ENCODE data around the gene MSRB1.

Gene MSRB1

DNA sequence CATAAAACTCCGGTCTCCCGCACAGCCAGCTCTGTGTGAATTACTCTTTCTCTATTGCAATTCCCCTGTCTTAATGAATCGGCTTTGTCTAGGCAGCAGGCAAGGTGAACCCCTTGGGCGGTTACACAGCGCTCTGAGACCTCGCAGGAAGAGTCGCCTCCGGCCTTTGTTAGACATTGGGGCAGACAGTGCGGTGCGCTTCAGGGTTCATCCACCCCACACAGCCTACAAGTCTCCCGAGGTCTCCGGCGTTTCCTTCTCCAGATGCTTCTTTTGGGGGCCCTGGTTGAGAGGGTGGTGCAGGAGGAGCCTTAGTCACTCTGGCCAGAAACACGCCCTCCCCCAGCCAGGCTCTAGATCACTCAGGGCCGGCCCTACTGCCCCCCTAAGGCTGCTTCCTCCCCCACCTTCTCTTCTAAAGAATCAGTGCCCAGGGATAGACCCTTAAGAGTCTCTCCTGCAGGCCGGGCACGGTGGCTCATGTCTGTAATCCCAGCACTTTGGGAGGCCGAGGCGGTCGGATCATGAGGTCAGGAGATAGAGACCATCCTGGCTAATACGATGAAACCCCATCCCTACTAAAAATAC lies 1.7 kb upstream of the MSRB1 start:
- TF ChIP-seq, protein P1, sequence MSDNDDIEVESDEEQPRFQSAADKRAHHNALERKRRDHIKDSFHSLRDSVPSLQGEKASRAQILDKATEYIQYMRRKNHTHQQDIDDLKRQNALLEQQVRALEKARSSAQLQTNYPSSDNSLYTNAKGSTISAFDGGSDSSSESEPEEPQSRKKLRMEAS (IDR thresholded peaks at IDR 0.05) = no peak
- TF ChIP-seq EGR1 (IDR thresholded peaks at IDR 0.05) = no peak

DNA sequence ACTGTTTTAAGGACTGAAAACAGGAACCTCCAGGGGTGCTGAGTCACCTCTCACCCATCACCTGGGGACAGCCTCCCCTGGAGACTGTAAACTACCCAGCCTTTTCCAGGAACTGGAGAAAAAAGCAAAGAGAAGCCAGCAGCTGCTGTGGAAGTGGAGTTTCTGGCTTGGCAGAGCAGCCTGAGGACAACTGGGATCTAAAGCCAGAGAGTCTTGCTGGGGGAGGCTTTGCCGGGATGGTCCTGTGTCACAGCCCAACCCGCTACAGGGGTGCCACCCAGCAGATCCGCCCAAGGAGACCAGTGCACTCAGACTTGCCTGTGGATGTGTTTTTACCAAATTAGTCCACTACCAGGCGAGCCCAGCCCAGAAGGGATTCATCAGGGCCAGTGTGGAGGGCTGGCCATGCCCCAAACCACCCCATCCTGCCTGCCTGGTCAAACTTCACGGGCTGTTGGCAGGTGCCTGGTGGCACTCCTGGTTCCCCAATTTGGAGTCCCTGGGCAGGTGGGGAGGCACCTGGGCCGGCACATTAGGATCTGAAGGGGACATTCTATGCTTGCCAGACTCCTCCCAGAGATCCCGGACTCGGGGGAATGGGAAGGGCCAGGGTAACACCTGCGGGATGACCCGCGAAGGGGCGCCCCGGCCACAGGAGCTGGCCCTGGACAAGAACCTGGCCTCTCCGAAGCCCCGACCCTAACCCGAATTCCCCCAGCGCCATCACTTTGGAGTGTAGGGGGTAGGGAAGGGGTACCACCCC lies 771 bp downstream of the MSRB1 start:
- TF ChIP-seq, protein P2, sequence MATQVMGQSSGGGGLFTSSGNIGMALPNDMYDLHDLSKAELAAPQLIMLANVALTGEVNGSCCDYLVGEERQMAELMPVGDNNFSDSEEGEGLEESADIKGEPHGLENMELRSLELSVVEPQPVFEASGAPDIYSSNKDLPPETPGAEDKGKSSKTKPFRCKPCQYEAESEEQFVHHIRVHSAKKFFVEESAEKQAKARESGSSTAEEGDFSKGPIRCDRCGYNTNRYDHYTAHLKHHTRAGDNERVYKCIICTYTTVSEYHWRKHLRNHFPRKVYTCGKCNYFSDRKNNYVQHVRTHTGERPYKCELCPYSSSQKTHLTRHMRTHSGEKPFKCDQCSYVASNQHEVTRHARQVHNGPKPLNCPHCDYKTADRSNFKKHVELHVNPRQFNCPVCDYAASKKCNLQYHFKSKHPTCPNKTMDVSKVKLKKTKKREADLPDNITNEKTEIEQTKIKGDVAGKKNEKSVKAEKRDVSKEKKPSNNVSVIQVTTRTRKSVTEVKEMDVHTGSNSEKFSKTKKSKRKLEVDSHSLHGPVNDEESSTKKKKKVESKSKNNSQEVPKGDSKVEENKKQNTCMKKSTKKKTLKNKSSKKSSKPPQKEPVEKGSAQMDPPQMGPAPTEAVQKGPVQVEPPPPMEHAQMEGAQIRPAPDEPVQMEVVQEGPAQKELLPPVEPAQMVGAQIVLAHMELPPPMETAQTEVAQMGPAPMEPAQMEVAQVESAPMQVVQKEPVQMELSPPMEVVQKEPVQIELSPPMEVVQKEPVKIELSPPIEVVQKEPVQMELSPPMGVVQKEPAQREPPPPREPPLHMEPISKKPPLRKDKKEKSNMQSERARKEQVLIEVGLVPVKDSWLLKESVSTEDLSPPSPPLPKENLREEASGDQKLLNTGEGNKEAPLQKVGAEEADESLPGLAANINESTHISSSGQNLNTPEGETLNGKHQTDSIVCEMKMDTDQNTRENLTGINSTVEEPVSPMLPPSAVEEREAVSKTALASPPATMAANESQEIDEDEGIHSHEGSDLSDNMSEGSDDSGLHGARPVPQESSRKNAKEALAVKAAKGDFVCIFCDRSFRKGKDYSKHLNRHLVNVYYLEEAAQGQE (IDR thresholded peaks at IDR 0.05; ENCODE audit: low read depth) = no peak
- peak; percentile 26; the same call in 1 of the 2 replicates for TF ChIP-seq ZBTB7A (IDR thresholded peaks at IDR 0.05; ENCODE audit: low read depth)

DNA sequence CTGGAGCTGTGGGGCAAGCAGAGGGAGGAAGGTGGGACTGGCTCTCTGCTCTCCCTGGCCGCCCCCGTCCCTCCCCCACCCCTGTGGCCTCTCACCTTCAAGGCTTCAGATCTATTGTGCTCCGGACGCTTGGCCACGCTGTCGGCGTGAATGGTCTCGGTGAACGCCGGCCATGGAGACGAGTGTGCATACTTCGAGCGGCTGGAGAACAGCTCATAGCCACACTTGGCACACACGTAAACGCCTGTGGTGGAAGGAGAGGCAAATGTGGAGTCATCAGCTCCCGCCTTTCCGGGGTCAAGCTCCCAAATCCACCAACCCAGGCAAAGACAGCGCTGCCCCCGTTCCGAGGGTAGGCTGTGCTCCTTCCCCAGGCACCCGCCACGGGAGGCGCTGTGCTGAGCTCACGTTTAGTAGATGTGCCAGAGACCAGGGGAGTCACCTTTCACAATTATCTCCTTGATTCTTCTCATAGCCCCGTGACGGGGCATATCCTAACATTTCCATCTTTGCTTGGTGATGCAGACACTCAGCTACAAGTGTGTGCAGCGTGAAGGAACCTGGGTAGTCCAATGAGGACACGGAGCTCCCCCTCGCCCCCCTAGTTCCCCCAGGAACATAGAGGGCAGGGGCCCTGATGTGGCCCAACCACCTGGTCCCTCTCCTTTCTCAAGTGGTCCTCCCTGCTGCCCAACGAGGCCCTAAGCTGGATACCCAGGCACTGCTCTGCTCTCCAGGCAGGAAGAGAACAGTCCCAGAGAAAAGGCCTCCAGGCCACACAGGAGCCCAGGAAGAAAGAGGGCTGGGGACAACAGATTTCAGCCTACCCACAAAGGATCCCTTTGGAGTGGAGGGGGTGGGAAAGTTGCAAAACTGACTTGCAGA lies 1.6 kb downstream of the MSRB1 start:
- no peak for TF ChIP-seq NFIC (IDR thresholded peaks at IDR 0.05)
- TF ChIP-seq, protein P2 (IDR thresholded peaks at IDR 0.05; ENCODE audit: low read depth) = no peak
- TF ChIP-seq TEAD4 (IDR thresholded peaks at IDR 0.05) = no peak
- TF ChIP-seq RAD21 (IDR thresholded peaks at IDR 0.05; ENCODE audit: low read depth) = no peak
- TF ChIP-seq EGR1 (IDR thresholded peaks at IDR 0.05) = no peak
- TF ChIP-seq, protein P1 (IDR thresholded peaks at IDR 0.05) = no peak
- no peak for TF ChIP-seq ZBTB7A (IDR thresholded peaks at IDR 0.05; ENCODE audit: low read depth)
- TF ChIP-seq TAF1 (IDR thresholded peaks at IDR 0.05; ENCODE audit: low read depth) = no peak
- TF ChIP-seq CEBPB (IDR thresholded peaks at IDR 0.05) = no peak
- no peak for TF ChIP-seq CREB1 (IDR thresholded peaks at IDR 0.05; ENCODE audit: low read depth)
- no peak for TF ChIP-seq FOXM1 (IDR thresholded peaks at IDR 0.05; ENCODE audit: borderline replicate concordance, low read depth)
- TF ChIP-seq EP300 (IDR thresholded peaks at IDR 0.05; ENCODE audit: borderline replicate concordance) = no peak
- no peak for TF ChIP-seq YY1 (IDR thresholded peaks at IDR 0.05; ENCODE audit: low read depth)
- TF ChIP-seq TCF12 (IDR thresholded peaks at IDR 0.05; ENCODE audit: low read depth) = no peak
- TF ChIP-seq, protein P3, sequence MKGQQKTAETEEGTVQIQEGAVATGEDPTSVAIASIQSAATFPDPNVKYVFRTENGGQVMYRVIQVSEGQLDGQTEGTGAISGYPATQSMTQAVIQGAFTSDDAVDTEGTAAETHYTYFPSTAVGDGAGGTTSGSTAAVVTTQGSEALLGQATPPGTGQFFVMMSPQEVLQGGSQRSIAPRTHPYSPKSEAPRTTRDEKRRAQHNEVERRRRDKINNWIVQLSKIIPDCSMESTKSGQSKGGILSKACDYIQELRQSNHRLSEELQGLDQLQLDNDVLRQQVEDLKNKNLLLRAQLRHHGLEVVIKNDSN (IDR thresholded peaks at IDR 0.05) = no peak

DNA sequence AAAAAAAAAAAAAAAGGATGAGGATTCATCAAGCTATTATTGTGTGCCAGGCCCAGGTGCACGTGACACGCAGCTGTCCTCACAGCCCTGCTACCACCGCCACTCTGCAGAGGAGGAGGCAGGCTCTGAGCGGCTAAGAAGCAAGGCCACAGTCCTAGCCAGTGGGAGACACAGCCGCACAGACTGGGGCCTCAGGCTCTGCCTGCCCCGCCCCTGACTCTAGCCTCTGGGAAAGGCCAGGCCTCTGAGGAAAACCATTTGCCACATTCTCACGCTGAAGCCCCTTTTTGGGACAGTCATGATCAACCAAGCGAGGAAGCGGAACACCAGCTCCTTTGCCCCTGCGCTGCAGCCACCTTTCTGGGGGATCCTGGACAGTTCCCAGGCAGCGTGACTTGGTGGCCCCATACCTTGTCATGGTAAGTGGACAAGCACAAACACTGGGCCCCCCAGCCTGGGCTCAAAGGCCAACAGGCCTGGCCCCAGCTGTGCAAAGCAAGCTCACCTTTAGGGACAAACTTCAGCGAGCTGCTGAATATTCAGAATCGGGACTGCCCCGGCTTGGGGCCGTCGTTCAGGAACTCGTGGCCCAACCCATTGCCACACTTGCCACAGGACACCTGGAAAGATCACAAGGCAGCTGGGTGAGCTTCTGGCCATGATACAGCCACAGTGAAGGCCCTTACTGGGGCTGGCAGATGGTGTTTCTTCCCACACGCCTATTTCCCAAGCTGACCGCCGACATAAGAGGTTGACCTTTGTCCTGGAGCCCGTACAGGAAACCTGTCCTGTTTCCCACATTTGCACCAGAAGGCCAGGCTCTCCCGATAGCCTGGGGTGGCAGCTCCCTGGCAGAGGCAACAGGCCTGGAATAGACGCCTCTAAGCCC lies 2.5 kb downstream of the MSRB1 start:
- TF ChIP-seq EGR1 (IDR thresholded peaks at IDR 0.05) = no peak
- TF ChIP-seq, protein P2 (IDR thresholded peaks at IDR 0.05; ENCODE audit: low read depth) = no peak
- no peak for TF ChIP-seq ZBTB7A (IDR thresholded peaks at IDR 0.05; ENCODE audit: low read depth)
- no peak for TF ChIP-seq CEBPB (IDR thresholded peaks at IDR 0.05)
- no peak for TF ChIP-seq CREB1 (IDR thresholded peaks at IDR 0.05; ENCODE audit: low read depth)
- TF ChIP-seq RAD21 (IDR thresholded peaks at IDR 0.05; ENCODE audit: low read depth) = no peak
- TF ChIP-seq NFIC (IDR thresholded peaks at IDR 0.05) = no peak
- TF ChIP-seq YY1 (IDR thresholded peaks at IDR 0.05; ENCODE audit: low read depth) = no peak
- no peak for TF ChIP-seq EP300 (IDR thresholded peaks at IDR 0.05; ENCODE audit: borderline replicate concordance)
- no peak for TF ChIP-seq TAF1 (IDR thresholded peaks at IDR 0.05; ENCODE audit: low read depth)
- TF ChIP-seq, protein P1 (IDR thresholded peaks at IDR 0.05) = no peak
- TF ChIP-seq FOXM1 (IDR thresholded peaks at IDR 0.05; ENCODE audit: borderline replicate concordance, low read depth) = no peak
- TF ChIP-seq, protein P3 (IDR thresholded peaks at IDR 0.05) = no peak
- no peak for TF ChIP-seq TCF12 (IDR thresholded peaks at IDR 0.05; ENCODE audit: low read depth)
- no peak for TF ChIP-seq TEAD4 (IDR thresholded peaks at IDR 0.05)

Data from Ishikawa (cell line).